GM12891 (cell line): ENCODE results near the gene RASL12.
"Not testable (repeated sequence)": the region's sequence is repeated elsewhere in the genome, so short reads cannot be mapped to it uniquely, and the experiment has no call there.

Source experiments
- DNase-seq: peaks from one replicate; pipeline ENCODE4 v3.0.0; 2011; ENCODE audit warnings: low spot score; ENCODE audit not compliant: insufficient read length
- FAIRE-seq: peaks from 2 replicates; lab custom pipeline; 2011; peaks lifted over from hg19 to GRCh38; lab: Jason Lieb, UNC
- PAX5 ChIP-seq: IDR thresholded peaks from 2 replicates; pipeline ENCODE4 v1.6.1; 2011; ENCODE audit warnings: low read length, moderate library complexity, mild to moderate bottlenecking; ENCODE audit not compliant: insufficient read depth, severe bottlenecking
- POLR2A ChIP-seq: IDR thresholded peaks from 2 replicates; pipeline ENCODE4 v1.6.1; 2011; ENCODE audit warnings: low read depth, low read length, control low read depth
- POLR2AphosphoS5 ChIP-seq: IDR thresholded peaks from 2 replicates; pipeline ENCODE4 v1.6.1; 2011; ENCODE audit warnings: low read depth, low read length, control low read depth
- POU2F2 ChIP-seq: IDR thresholded peaks from 2 replicates; pipeline ENCODE4 v1.6.1; 2011; ENCODE audit warnings: low read depth, mild to moderate bottlenecking, control low read depth, low read length, moderate library complexity
- SPI1 ChIP-seq: IDR thresholded peaks from 2 replicates; pipeline ENCODE4 v1.6.1; 2011; ENCODE audit warnings: low read depth, low read length, control low read depth
- TAF1 ChIP-seq: IDR thresholded peaks from 2 replicates; pipeline ENCODE4 v1.6.1; 2011; ENCODE audit warnings: low read depth, low read length, control low read depth

RASL12 gene

GRCh38 chr15:65082303-65082953 is 14.6 kb upstream of the RASL12 start:
- no peak for TF ChIP-seq PAX5
- TF ChIP-seq POLR2A = no peak
- no peak for TF ChIP-seq POLR2AphosphoS5
- TF ChIP-seq POU2F2 = no peak
- TF ChIP-seq TAF1 = no peak
- TF ChIP-seq SPI1 = no peak
- no peak for DNase-seq
- no peak for FAIRE-seq

DNA sequence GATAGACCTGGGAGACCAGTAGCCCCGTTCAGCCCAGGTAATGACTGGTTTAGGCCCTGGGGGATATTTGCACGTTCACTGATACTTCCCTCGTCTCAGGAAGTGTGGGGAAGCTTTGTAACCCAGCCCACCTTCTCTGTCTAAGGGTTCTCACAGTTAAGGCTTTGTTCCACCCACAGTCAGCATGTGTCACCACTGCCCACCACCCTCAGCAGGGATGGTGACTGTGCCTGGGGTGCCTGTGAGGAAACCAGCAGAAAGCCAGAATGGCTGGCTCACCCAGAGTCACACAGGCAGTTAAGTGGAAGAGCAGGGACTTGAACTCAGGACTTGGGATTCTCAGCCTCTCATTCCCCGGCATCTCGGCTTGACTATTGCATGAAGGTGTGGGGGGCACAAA is 14.0 kb upstream of the RASL12 start:
- TF ChIP-seq POU2F2 (no peak), PAX5 (no peak), POLR2AphosphoS5 (no peak), SPI1 (no peak), POLR2A (no peak), TAF1 (no peak)
- FAIRE-seq = no peak
- DNase-seq = no peak

- DNase-seq (no peak), FAIRE-seq (no peak)
- TF ChIP-seq PAX5 = no peak
- TF ChIP-seq TAF1 = no peak
- TF ChIP-seq POLR2AphosphoS5 = no peak
- no peak for TF ChIP-seq POU2F2
- no peak for TF ChIP-seq SPI1
- no peak for TF ChIP-seq POLR2A
Measured at GRCh38 chr15:65081270-65081669, 13.5 kb upstream of the RASL12 start.

- DNase-seq = no peak
- TF ChIP-seq POU2F2 (no peak), TAF1 (no peak), POLR2A (no peak), SPI1 (no peak), POLR2AphosphoS5 (no peak), PAX5 (no peak)
- no peak for FAIRE-seq
Measured at GRCh38 chr15:65079580-65079979, 11.8 kb upstream of the RASL12 start.

DNA sequence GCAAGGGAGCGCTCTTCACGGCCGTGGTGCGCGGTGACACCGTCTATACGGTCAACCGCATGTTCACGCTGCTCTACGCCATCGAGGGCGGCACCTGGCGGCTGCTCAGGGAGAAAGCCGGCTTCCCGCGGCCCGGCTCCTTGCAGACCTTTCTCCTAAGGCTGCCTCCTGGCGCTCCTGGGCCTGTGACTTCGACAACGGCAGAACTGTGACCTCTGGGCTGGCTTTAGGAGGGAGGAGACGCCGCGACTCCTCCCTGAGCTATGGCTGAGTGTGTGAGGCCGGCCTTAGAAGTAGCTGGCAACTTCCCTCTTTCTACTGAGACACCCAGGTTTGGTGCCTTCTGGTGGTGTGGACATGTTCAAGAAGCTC is 10.2 kb upstream of the RASL12 start:
- DNase-seq (peak; percentile 42), FAIRE-seq (no peak)
- TF ChIP-seq TAF1 (no peak), PAX5 (no peak), POLR2A (no peak), POU2F2 (no peak), POLR2AphosphoS5 (no peak), SPI1 (no peak)

GRCh38 chr15:65077291-65077980 is 9.6 kb upstream of the RASL12 start:
- FAIRE-seq (no peak), DNase-seq (no peak)
- TF ChIP-seq POU2F2 (no peak), PAX5 (no peak), POLR2AphosphoS5 (no peak), POLR2A (no peak), TAF1 (no peak), SPI1 (no peak)

GRCh38 chr15:65076486-65077290 is 8.9 kb upstream of the RASL12 start, which contains the start of gene KBTBD13:
TSS of gene KBTBD13 (plus strand) at chr15:65076746. CDS start at chr15:65076816, 70 bp downstream.
- DNase-seq (no peak), FAIRE-seq (no peak)
- TF ChIP-seq PAX5 = no peak
- TF ChIP-seq TAF1 = no peak
- TF ChIP-seq POLR2AphosphoS5 = no peak
- TF ChIP-seq POU2F2 = no peak
- TF ChIP-seq SPI1 = no peak
- TF ChIP-seq POLR2A = no peak

DNA sequence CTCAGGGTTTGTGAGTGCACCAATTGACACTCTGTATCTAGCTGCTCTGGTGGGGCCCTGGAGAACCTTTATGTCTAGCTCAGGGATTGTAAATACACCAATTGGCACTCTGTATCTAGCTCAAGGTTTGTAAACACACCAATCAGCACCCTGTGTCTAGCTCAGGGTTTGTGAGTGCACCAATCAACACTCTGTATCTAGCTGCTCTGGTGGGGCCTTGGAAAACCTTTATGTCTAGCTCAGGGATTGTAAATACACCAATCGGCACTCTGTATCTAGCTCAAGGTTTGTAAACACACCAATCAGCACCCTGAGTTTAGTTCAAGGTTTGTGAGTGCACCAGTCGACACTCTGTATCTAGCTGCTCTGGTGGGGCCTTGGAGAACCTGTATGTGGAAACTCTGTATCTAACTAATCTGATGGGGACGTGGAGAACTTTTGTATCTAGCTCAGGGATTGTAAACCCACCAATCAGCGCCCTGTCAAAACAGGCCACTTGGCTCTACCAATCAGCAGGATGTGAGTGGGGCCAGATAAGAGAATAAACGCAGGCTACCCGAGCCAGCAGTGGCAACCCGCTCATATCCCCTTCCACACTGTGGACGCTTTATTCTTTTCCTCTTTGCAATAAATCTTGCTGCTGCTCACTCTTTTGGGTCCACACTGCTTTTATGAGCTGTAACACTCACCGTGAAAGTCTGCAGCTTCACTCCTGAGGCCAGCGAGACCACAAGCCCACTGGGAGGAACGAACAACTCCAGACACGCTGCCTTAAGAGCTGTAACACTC is 8.0 kb upstream of the RASL12 start:
- DNase-seq, FAIRE-seq: not testable (repeated sequence)

- not testable (repeated sequence) for DNase-seq, FAIRE-seq
Measured at GRCh38 chr15:65074946-65075345, 7.2 kb upstream of the RASL12 start.
